Transverse colon (tissue), 4 donors: ENCODE results near the gene LRRC7. TPM values are rescaled to one million over a fixed set of nuclear protein-coding genes. Genes with fewer than 3 reads are reported as not detected.
"Not testable (repeated sequence)": the region's sequence is repeated elsewhere in the genome, so short reads cannot be mapped to it uniquely, and the experiment has no call there.

ENCODE experiments used
- DNase-seq: peaks from one replicate; pipeline ENCODE4 v3.0.0-alpha.2; 2019
- H3K27ac ChIP-seq, 4 donors: fragments of 200-600 bp; sonication (generic); 2 replicates each; pipeline ENCODE4 v1.5.1; 2016 to 2018; ENCODE audit warnings: inconsistent platforms in 4 of 4
- H3K27me3 ChIP-seq: fragments of 200-600 bp; sonication (generic); 2 replicates; pipeline ENCODE4 v1.5.1; 2017; ENCODE audit warnings: inconsistent platforms
- H3K36me3 ChIP-seq, 4 donors: fragments of 200-600 bp; sonication (generic); 2 replicates each; pipeline ENCODE4 v1.5.1; 2017 to 2019; ENCODE audit warnings: inconsistent platforms in 4 of 4
- H3K4me1 ChIP-seq, 4 donors: fragments of 200-600 bp; sonication (generic); 2 replicates each; pipeline ENCODE4 v1.5.1; 2017 to 2020; ENCODE audit warnings: inconsistent platforms in 4 of 4
- H3K4me3 ChIP-seq, 4 donors: fragments of 200-600 bp; sonication (generic); 1 replicate in 1 of 4; 2 replicates in 3 of 4; pipeline versions ENCODE4 v1.5.1 to v1.6.1; 2017 to 2019; ENCODE audit warnings: inconsistent platforms in 4 of 4
- H3K9me3 ChIP-seq, 2 donors: fragments of 200-600 bp; sonication (generic); 2 replicates each; pipeline ENCODE4 v1.5.1; 2017 to 2019; ENCODE audit warnings: inconsistent platforms in 2 of 2
- CTCF ChIP-seq, 5 experiments: fragments of 200-600 bp in 3 of 5; fragments of 450-650 bp in 2 of 5; sonication (generic) in 3 of 5; IDR thresholded peaks; 1 replicate in 2 of 5; 2 replicates in 3 of 5; pipeline ENCODE4 v1.5.1; 2016 to 2017; ENCODE audit warnings: antibody characterized with exemption in 5 of 5, inconsistent platforms in 3 of 5, mild to moderate bottlenecking in 2 of 5, moderate library complexity in 1 of 5
- EP300 ChIP-seq: sonication (generic); formaldehyde crosslinking; IDR thresholded peaks from one replicate; pipeline ENCODE4 v1.6.1; 2017; ENCODE audit warnings: antibody characterized with exemption, low read depth
- POLR2A ChIP-seq: fragments of 450-650 bp; IDR thresholded peaks from one replicate; pipeline ENCODE4 v1.6.1; 2016; ENCODE audit warnings: antibody characterized with exemption, mild to moderate bottlenecking, moderate library complexity
- POLR2AphosphoS5 ChIP-seq, 3 donors: sonication (generic); formaldehyde crosslinking; IDR thresholded peaks; one replicate each; pipeline ENCODE4 v1.6.1; 2016; ENCODE audit warnings: antibody characterized with exemption in 3 of 3
- WGBS, 2 donors: methylation state at CpG; one replicate each; pipeline ENCODE4 v1.1.5; 2018; ENCODE audit warnings: low coverage in 1 of 2; 5-methylcytosine and 5-hydroxymethylcytosine counted together
- in situ Hi-C, 4 donors: fragments of 200-750 bp; cut with MboI; loops; one replicate each; pipeline versions ENCODE4 v1.15.0 to v1.15.1; 2017; ENCODE audit warnings: low sequenced_read_pairs in 3 of 4, low pct_ligation_motif_present in 1 of 4, low pct_unique_long_range_greater_than_20kb in 1 of 4
- intact Hi-C: fragments of 100-400 bp; cut with DNase I; formaldehyde crosslinking; loops from one replicate; pipeline ENCODE4 v1.15.1; 2023; ENCODE audit warnings: low total_unique reads
- total RNA-seq, 4 donors: library from RNA; depleted of rRNA; stranded (reverse); fragments of >200 nt; gene quantifications; one replicate each; pipeline ENCODE4 v1.1.0, GENCODE V29; 2016

The LRRC7 gene
- total RNA-seq, 4 donors from 2014 or later = 0.32 to 1.1 TPM; not detected in 2

- in situ Hi-C loops (no loop called here), intact Hi-C loops (no loop called here)
- 88 to 94% methylated on average over 7 of the region's 7 CpGs for WGBS, 2 donors
- no peaks in the 10 kb centered on the region for H3K36me3 ChIP-seq
- no peak overlapping the region for H3K4me3 ChIP-seq
- peaks cover 0 to 7% (median 0%) of the 10 kb centered on the region in 4 donors for H3K4me1 ChIP-seq
- TF ChIP-seq POLR2A (no peak), EP300 (no peak), POLR2AphosphoS5 (IDR thresholded peaks at IDR 0.05) (no peak), CTCF (IDR thresholded peaks at IDR 0.05) (no peak)
- no peak overlapping the region for H3K27ac ChIP-seq
- H3K27me3 ChIP-seq = no peaks in the 10 kb centered on the region
- no peaks in the 10 kb centered on the region for H3K9me3 ChIP-seq
- DNase-seq = no peak
Observed at GRCh38 chr1:70041317-70042045, 473.8 kb downstream of the LRRC7 start.

- Histone ChIP-seq H3K27me3 (no peaks in the 10 kb centered on the region), H3K27ac (no peak overlapping the region), H3K9me3 (no peaks in the 10 kb centered on the region), H3K4me3 (no peak overlapping the region), H3K4me1 (peaks cover 0 to 7% (median 0%) of the 10 kb centered on the region in 4 donors), H3K36me3 (no peaks in the 10 kb centered on the region)
- TF ChIP-seq POLR2AphosphoS5 (IDR thresholded peaks at IDR 0.05) = no peak
- no peak for TF ChIP-seq EP300
- no peak for TF ChIP-seq CTCF (IDR thresholded peaks at IDR 0.05)
- TF ChIP-seq POLR2A = no peak
- in situ Hi-C loops (no loop called here), intact Hi-C loops (no loop called here)
- WGBS, 2 donors = 55 to 70% methylated on average over 3 of the region's 3 CpGs
- DNase-seq = no peak
Observed at GRCh38 chr1:70042090-70042731, 474.5 kb downstream of the LRRC7 start.

- in situ Hi-C loops = no loop called here
- H3K27me3 ChIP-seq = no peaks in the 10 kb centered on the region
- H3K27ac ChIP-seq = no peak overlapping the region
- intact Hi-C loops = no loop called here
- no peaks in the 10 kb centered on the region for H3K36me3 ChIP-seq
- peaks cover 0 to 7% (median 0%) of the 10 kb centered on the region in 4 donors for H3K4me1 ChIP-seq
- no peaks in the 10 kb centered on the region for H3K9me3 ChIP-seq
- DNase-seq = no peak
- no peak for TF ChIP-seq POLR2AphosphoS5 (IDR thresholded peaks at IDR 0.05)
- no peak for TF ChIP-seq POLR2A
- no peak for TF ChIP-seq CTCF (IDR thresholded peaks at IDR 0.05)
- no peak for TF ChIP-seq EP300
- H3K4me3 ChIP-seq = no peak overlapping the region
Observed at GRCh38 chr1:70043804-70044203, 476.1 kb downstream of the LRRC7 start.

- intact Hi-C loops = no loop called here
- DNase-seq = no peak
- no peaks in the 10 kb centered on the region for H3K9me3 ChIP-seq
- no peaks in the 10 kb centered on the region for H3K36me3 ChIP-seq
- peaks cover 0 to 7% (median 0%) of the 10 kb centered on the region in 4 donors for H3K4me1 ChIP-seq
- no peak overlapping the region for H3K4me3 ChIP-seq
- no peaks in the 10 kb centered on the region for H3K27me3 ChIP-seq
- 74 to 76% methylated on average over 2 of the region's 2 CpGs for WGBS, 2 donors
- TF ChIP-seq POLR2AphosphoS5 (IDR thresholded peaks at IDR 0.05) = no peak
- TF ChIP-seq EP300 = no peak
- no peak for TF ChIP-seq POLR2A
- no peak for TF ChIP-seq CTCF (IDR thresholded peaks at IDR 0.05)
- in situ Hi-C loops = no loop called here
- H3K27ac ChIP-seq = no peak overlapping the region
Observed at GRCh38 chr1:70044832-70045231, 477.1 kb downstream of the LRRC7 start.

- H3K4me3 ChIP-seq, H3K9me3 ChIP-seq, H3K27ac ChIP-seq, in situ Hi-C loops, H3K4me1 ChIP-seq, intact Hi-C loops, H3K27me3 ChIP-seq, DNase-seq, H3K36me3 ChIP-seq: not testable (repeated sequence)
- WGBS, 2 donors = 81 to 83% methylated on average over 1 of the region's 1 CpG
Observed at GRCh38 chr1:70045581-70045980, 477.9 kb downstream of the LRRC7 start.
